Glomerular visceral epithelial cell (primary cell): Measurements from ENCODE around the gene BAZ2B.
A peak's percentile ranks its signal among the peaks of the same experiment; 100 is the strongest.
"Not testable (repeated sequence)": the region's sequence is repeated elsewhere in the genome, so short reads cannot be mapped to it uniquely, and the experiment has no call there.

Experiments used
- DNase-seq: peaks from one replicate; pipeline ENCODE4 v3.0.0-alpha.2; 2016; ENCODE audit errors: extremely low spot score

BAZ2B gene, protein sequence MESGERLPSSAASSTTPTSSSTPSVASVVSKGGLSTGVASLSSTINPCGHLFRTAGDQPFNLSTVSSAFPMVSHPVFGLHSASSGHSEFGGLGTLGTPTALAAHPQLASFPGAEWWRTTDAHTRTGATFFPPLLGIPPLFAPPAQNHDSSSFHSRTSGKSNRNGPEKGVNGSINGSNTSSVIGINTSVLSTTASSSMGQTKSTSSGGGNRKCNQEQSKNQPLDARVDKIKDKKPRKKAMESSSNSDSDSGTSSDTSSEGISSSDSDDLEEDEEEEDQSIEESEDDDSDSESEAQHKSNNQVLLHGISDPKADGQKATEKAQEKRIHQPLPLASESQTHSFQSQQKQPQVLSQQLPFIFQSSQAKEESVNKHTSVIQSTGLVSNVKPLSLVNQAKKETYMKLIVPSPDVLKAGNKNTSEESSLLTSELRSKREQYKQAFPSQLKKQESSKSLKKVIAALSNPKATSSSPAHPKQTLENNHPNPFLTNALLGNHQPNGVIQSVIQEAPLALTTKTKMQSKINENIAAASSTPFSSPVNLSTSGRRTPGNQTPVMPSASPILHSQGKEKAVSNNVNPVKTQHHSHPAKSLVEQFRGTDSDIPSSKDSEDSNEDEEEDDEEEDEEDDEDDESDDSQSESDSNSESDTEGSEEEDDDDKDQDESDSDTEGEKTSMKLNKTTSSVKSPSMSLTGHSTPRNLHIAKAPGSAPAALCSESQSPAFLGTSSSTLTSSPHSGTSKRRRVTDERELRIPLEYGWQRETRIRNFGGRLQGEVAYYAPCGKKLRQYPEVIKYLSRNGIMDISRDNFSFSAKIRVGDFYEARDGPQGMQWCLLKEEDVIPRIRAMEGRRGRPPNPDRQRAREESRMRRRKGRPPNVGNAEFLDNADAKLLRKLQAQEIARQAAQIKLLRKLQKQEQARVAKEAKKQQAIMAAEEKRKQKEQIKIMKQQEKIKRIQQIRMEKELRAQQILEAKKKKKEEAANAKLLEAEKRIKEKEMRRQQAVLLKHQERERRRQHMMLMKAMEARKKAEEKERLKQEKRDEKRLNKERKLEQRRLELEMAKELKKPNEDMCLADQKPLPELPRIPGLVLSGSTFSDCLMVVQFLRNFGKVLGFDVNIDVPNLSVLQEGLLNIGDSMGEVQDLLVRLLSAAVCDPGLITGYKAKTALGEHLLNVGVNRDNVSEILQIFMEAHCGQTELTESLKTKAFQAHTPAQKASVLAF (N-terminal part only)

DNA sequence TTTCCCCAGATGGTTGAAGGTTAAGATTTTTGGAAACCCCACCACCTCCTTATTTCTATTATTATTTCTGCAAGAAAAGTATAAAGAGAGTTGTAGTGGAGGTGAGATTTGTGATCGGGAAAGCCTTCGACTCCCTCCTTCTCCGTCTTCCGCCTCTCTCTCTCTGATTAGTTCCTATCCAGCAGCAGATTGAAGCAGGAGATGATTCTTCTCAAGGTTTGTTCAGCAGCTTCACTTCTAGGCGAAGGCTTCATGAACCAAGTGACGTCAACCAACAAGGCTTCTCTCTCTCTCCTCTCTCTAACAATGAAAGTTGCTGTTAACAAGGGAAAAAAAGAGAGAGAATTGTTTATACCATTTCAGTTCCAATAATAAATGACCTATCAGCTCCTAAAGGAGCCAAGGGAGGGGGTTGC lies at the start of gene BAZ2B:
BAZ2B (minus strand) TSS at position 263 of the 416 bp plus-strand sequence. CDS start 137,829 bp downstream, outside the sequence.
- peak; percentile 82 for DNase-seq

DNA sequence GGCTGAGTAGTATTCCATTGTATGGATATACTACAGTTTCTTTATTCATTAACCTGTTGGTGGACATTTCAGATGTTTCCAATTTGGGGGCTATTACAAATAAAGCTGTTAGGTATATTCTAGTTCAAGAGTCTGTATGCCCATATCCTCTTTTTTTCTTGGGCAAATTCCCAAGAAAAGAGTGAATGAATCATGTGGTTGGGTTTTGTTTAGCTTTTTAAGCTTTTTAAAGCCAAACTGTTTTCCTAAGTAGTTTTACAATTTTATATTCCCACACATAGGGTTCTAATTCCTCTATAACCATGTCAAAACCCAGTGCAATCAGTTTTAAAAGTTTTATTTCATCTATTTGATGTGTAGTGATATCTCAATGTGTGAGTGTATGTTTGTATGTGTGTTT lies 44.9 kb upstream of the BAZ2B start:
- no peak for DNase-seq

DNA sequence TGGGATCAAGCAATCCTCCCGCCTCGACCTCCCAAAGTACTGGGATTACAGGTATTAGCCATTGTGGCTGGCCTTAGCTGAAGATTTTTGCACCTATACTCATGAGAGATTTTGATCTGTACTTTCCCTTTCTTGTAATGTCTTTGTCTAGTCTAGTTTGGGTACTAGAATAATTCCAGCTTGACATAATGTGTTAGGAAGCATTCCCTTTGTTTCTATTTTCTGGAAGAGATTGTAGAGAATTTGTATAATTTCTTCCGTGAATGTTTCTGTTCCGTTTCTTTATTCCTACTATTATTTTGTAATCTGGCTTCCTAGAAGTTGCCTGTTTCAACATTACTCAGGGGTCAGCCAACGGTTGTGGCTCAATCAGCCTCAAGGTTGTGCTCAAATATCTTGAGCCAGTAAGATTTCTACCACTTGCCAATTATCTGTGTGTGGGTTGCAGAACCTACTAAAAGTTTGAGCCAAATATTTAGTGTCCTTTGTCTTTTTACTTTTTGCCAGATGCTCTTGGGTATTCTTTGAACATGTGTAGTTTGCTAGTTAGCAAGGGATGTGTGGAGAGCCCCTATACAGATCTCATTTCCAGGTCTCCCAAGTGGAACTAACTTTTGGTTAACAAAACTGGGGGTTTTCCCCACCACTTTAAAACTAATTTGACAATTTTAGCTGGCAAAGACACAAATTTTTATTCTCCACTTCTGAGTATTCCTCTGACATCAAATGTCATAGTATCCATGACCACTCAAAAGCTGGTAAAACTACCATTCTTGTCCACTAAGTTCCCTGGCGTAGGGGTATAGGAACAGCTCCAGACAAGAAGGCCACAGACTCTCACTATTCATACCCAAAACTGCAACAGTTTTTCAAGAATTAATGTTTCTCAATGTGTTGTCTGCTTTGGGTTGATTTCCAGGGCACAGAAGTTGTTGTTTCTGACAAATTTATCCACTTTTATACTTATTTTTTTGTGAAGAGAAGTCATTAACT lies 42.8 kb upstream of the BAZ2B start:
- no peak for DNase-seq

DNA sequence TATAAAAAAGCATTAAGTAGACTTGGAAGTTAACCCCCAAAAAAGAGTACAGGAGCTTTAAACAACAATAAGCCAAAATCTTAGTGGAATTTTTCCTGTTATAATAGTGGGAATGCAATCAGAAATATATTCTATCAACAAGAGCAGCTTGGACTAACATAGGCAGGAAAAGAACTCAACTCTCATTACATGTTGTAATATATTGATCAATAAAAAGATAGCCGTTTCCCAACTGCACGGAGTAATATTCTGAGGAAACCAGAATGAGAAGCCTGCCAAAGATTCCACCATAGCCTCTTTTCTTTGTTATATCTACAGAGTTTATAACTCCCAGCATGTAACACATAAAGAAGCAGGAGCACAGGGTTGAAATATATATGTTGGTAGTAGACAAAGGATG lies 37.6 kb upstream of the BAZ2B start:
- no peak for DNase-seq

DNA sequence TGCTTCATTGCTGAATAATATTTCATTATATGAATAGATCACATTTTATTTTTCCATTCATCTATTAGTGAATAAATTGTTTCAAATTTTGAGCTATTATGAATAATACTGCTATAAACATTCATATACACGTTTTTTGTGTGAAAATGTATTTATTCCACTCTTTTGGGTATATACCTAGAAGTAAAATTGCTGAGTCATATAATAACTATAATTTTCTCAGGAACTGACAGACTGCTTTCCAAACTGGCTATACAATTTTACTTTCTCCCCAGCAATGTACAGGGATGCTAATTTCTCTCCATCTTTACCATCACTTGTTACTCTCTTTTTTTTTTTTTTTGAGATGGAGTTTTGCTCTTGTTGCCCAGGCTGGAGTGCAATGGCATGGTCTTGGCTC lies 35.5 kb upstream of the BAZ2B start:
- DNase-seq = no peak

DNA sequence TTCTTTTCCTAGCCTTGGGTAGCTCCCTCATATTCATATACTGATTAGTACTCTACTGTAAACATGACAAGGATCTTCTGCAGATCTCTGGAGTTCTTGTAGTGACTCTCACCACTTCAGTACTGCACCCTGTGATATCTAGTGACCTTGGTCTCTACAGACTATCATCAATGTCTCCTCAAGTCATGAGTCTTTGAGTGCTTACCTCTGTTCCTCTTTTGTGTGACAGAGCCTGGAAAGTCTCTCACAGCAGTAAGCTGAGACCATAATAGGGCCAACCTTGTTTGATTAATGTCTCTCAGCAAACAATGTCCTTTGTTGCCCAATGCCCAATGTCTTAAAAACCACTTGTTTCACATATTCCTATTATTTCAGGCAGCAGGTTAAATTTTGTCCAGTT lies 34.2 kb upstream of the BAZ2B start:
- DNase-seq = no peak

DNA sequence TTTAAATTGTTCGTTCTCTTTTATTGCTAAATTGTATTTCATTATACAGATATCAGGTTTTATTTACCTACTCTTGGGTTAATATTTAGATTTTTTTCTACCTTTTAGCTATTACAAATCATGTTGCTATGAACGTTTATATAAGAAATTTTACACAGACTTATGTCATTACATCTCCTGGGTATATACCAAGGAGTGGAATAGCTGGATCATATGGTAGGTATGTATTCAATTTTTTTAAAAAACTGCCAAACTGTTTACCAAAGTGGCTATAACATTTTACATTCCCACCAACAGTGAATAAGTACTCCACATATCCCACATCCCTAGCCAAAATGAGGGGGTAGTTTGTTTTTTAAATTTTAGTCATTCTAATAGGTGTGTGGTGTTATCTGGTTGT lies 32.3 kb upstream of the BAZ2B start:
- DNase-seq = no peak

DNA sequence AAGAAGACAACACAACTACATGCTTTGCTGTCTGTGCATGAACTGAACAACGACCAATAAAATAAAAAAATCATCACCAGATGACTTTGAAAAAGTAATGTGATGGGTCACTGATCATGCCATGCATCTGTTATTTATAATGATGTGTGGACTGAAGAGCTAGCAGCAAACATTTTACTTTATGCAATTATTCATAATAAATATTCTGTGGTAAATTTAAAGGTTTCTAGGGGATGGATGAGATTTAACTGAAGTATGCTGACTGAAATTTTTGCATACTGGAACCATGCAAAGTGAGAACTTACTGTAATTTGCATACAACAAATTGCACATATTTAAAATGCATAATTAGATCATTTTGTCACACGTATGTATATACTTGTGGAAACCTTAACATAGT lies 31.3 kb upstream of the BAZ2B start:
- DNase-seq = no peak

DNA sequence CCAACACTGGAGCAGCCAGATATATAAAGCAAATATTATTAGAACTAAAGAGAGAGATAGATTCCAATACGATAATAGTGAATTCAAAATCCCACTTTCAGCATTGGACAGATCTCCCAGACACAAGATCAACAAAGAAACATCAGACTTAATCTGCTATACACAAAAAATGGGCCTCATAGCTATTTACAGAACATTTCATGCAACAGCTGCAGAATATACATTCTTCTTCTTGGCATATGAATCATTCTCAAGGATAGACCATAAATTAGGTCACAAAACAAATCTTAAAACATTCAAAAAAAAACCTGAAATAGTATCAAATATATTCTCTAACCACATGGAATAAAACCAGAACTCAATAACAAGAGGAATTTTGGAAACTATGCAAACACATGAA lies 23.8 kb upstream of the BAZ2B start:
- DNase-seq = no peak

DNA sequence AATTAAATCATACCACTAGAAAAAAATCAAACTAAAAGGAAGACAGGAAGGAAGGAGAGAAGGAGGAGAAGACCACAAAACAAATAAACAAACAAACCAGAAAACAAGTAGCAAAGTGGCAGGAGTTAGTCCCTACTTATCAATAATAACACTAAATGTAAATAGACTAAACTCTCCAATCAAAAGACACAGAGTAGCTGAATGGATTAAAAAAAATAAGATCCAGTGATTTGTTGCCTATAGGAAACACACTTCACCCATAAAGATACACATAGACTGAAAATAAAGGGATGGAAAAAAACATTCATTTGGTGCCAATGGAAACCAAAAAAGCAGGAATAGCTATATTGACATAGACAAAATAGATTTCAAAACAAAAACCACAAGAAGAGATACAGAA lies 23.4 kb upstream of the BAZ2B start:
- DNase-seq = no peak

DNA sequence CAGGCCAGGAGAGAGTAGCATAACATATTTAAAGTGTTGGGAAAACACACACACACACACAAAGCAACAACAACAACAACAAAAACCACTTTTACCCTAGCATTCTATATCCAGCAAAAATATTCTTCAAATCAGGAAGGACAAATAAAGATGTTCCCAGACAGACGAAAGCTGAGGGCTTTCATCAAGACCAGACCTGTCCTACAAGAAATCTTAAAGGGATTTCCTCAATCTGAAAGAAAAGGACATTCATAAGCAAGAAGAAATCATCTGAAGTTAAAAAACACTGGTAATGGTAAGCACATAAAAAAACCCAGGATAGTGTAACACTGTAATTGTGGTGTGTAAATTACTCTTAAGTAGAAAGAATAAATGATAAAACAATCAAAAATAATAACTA lies 22.7 kb upstream of the BAZ2B start:
- no peak for DNase-seq

DNA sequence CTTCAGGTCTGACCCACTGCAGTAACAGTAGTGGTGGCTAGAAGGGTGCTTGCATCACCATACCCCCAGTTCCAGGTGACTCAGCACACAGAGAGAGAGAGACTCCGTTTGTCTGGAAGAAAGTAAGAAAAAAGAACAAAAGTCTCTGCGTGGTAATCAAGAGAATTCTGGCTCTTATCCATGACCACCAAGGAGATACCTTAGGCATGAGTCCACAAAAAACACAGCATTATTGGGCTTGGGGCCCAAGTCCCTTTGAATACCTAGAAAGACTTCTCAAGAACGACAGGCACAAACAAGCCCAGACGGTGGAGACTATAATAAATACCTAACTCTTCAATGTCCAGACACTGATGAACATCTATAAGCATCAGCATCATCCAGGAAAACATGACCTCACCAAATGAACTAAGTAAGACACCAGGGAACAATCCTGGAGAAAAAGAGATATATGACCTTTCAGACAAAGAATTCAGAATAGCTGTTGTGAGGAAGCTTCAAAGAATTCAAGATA lies 21.7 kb upstream of the BAZ2B start:
- DNase-seq = peak; percentile 88

DNA sequence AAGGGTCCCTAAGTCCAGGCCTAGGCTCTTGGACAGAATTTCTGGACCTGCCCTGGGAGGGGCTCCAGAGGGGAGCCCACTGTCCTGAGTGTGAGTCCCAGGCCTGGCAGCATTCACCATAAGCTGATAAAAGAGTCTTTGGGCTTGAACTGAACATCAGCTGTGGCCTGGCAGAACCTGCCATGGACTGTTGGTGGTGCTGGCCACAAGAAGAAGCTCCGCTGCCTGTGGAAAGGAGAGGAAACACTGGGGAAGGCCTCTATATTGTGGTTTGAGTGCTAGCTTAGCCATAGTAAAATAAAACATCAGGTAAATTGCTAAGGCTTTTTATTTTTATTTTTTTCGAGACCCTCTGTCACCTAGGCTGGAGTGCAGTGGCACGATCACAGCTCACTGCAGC lies 20.9 kb upstream of the BAZ2B start:
- no peak for DNase-seq

DNA sequence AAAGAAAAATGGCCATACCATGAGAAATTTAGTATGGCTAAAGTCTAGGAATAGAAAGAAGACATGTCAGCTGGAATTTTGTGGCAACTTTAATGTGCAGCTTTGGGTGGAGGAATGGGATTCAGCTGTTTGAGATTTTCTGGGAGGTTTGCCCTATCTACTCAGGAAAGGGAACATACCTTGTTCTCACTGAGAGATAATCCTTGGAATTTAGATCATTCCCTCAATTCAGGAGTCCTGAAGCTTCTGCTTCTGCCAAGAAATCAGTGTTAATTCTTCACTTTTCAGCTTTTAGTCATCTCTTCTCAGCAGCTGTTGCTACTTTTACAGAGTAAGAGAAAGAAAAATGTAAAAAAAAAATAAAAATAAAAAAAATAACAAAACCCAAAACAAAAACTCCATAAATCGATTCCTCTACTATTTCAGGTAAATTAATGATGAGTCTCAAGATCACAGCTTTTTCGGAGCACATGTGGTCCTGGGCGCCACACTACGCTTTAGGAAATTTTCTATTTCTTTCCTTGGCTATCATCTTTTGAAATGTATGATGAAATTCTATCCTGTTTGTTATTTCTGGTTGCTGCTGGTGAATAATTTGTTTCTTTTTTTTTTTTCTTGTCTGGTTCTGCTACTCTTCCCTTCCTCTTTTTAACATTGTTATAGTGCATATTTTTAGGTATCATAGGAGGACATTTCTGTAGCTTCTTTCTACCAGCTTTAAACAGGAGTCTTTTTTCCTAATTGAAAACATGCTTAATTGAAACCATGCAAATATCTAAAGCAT lies 18.9 kb upstream of the BAZ2B start:
- DNase-seq = no peak

DNA sequence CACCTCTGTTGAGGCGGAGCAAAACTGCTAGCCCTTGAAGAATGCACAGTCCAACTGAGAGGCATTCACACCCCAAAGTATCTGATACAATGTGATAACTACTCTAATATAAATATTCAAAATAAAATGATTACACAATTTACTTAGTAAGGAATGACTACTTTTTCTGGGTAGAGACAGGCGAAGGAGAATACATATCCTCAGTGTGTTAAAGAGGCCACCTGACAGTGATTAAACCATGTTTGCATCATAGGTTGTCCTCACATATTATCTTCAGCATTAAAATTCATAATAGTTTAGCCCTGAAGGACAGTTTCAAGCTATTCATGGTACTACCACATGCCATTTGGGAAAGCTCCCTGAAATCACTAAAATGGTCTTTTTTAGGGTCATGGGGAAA lies 16.9 kb upstream of the BAZ2B start:
- no peak for DNase-seq

DNA sequence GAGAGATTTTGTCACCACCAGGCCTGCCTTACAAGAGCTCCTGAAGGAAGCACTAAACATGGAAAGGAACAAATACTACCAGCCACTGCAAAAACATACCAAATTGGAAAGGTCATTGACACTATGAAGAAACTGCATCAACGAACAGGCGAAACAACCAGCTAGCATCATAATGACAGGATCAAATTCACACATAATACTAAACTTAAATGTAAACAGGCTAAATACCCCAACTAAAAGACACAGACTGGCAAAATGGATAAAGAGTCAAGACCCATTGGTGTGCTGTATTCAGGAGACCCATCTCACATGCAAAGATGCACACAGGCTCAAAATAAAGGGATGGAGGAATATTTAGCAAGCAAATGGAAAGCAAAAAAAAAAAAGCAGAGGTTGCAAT lies 9.3 kb upstream of the BAZ2B start:
- DNase-seq = not testable (repeated sequence)

DNA sequence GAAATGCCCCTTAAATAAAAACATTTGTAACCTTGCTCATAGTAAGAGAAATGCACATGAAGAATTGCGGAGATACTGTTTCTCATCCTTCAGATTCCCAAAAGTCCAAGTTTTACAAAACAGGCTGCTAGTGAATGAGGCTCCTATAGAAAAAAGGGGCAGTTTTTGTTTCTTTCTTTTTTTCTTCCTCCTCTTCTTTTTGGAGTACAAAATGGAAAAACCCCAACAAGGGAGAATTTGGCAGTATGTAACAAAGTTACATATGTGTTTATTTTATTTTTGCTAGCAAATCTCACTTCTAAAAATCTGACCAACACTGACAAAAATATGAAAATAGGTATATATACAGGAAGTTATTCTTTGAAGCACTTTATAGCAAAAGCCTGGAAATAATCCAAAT lies 7.1 kb upstream of the BAZ2B start:
- DNase-seq = no peak

DNA sequence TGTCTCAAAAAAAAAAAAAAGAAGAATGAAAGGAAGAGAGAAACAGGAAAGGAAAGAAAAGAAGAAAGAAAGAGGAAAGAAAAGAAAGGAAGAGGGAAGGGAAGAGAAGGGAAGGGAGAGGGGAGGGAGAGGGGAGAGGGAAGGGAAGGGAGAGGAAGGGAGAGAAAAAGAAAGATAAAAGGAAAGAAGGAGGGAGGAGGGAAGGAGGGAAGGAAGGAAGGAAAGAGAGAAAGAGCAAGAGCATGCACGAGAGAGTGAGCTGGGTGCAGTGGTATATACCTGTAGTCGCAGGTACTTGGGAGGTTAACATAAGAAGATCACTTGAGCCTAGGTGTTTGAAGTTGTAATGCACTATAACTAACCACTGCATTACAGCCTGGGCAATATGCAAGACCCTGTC lies 6.6 kb upstream of the BAZ2B start:
- DNase-seq = no peak

DNA sequence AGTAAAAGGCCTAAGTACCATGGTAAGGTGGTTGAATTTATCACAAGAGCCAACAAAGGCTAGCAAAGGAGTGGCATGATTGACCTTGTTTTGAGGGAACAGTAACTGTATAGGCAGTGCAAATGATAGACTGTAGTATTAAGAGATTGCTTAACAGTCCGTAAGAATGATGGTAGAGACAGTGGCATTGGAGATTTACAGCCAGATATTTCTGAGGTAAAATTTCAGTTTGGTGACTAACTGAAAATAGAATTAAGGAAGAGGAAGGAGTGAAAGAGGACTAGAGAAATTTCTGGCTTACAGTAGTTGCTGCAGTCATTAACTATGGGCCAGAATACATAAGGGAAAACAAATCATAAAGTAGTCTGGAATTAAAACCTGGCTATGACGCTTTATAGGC lies 4.4 kb upstream of the BAZ2B start:
- no peak for DNase-seq

DNA sequence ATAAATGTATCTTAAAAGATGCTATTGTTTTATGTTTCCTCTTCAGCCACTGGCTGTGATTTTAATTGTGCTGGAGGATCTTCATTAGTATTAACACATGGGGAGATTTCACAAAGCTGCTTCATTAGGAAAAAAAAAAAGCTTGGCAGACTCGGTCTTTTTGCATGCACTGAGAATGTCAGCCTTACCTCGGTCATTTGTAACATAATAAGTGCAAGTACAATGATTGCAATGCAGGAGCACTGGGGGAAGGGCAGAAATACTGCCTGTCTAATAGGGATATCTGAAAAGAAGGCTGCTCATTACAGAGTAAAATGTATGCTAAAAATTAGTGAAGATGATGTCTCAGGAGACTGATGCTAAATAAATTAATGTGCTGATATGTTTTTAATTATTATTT lies 1.3 kb upstream of the BAZ2B start:
- DNase-seq = peak; percentile 30
